HCT116 (cell line): ENCODE measurements around the gene ANKRD29. TPM values are rescaled to one million over a fixed set of nuclear protein-coding genes. Genes with fewer than 3 reads are reported as not detected.

Experiments used
- ATAC-seq: fragments of 200-7000 bp; cut with Tn5 transposase; 2 replicates; pipeline ENCODE4 v1.9.1; 2020; ENCODE audit warnings: mild to moderate bottlenecking, moderate library complexity
- BruUV-seq: library from RNA; stranded (reverse); fragments of 400-500 nt; replicated peaks from 2 replicates; lab custom pipeline; 2021; lab: Mats Ljungman, UMichigan
- CTCF ChIA-PET: fragments of 300-600 bp; sonication (Branson Sonifier 250); formaldehyde crosslinking; loops from one replicate; lab custom pipeline; 2021; ENCODE audit warnings: antibody characterized with exemption; lab: Charles Lee
- POLR2A ChIA-PET: fragments of 300-600, 350-600 bp; sonication (Branson Sonifier 250); formaldehyde crosslinking; loops from one replicate; lab custom pipeline; 2021; ENCODE audit warnings: antibody characterized with exemption; lab: Charles Lee
- RAD21 ChIA-PET, 2 experiments: fragments of 300-600 bp; sonication (Branson Sonifier 250); formaldehyde crosslinking; loops; one replicate each; lab custom pipeline; 2023; ENCODE audit warnings: low total read pairs in 2 of 2; ENCODE audit not compliant: uncharacterized antibody in 2 of 2, unreplicated experiment in 2 of 2, low non-redundant PET in 1 of 2; lab: Charles Lee
- DNase-seq: peaks from one replicate; pipeline ENCODE4 v3.0.0-alpha.2; 2010; ENCODE audit warnings: low read depth, low spot score
- H2AFZ ChIP-seq: fragments of 200-600 bp; shearing (Covaris generic), sonication (generic); 2 replicates; pipeline ENCODE4 v1.6.1; 2017; ENCODE audit warnings: low read depth, mixed run types, mixed read lengths, antibody characterized with exemption, low read length; ENCODE audit not compliant: poor library complexity, severe bottlenecking
- H3K27ac ChIP-seq: 2 replicates; pipeline ENCODE4 v1.5.1; 2012; ENCODE audit warnings: low read depth, low read length
- H3K27me3 ChIP-seq: fragments of 200-600 bp; sonication (generic); 2 replicates; pipeline ENCODE4 v1.6.1; 2016; ENCODE audit warnings: mixed run types, low read length, mixed read lengths; ENCODE audit not compliant: insufficient read depth
- H3K36me3 ChIP-seq, 2 experiments: fragments of 200-500 bp in 1 of 2; fragments of 200-600 bp in 1 of 2; sonication (Bioruptor generic) in 1 of 2; sonication (generic) in 1 of 2; 2 replicates each; pipeline versions ENCODE4 v1.5.1 to v1.6.1; 2014 to 2016; ENCODE audit warnings: low read length in 2 of 2, inconsistent platforms in 1 of 2, mixed read lengths in 1 of 2, mixed run types in 1 of 2; ENCODE audit not compliant: insufficient read depth in 2 of 2, control insufficient read depth in 1 of 2
- H3K4me1 ChIP-seq, 2 experiments: fragments of 200-600 bp in 1 of 2; sonication (generic) in 1 of 2; 2 replicates each; pipeline versions ENCODE4 v1.5.1 to v1.6.1; 2012 to 2017; ENCODE audit warnings: low read length in 2 of 2, inconsistent platforms in 1 of 2, mild to moderate bottlenecking in 1 of 2, mixed read lengths in 1 of 2, mixed run types in 1 of 2, moderate library complexity in 1 of 2; ENCODE audit not compliant: insufficient read depth in 2 of 2, control insufficient read depth in 1 of 2
- H3K4me2 ChIP-seq: fragments of 200-600 bp; sonication (generic); 2 replicates; pipeline ENCODE4 v1.6.1; 2017; ENCODE audit warnings: mixed run types, low read length, mixed read lengths
- H3K4me3 ChIP-seq, 2 experiments: fragments of 200-600 bp in 1 of 2; sonication (generic) in 1 of 2; replicated peaks in 1 of 2; 2 replicates each; pipeline ENCODE4 v1.5.1; 2011 to 2016; ENCODE audit warnings: low read length in 2 of 2, control low read depth in 1 of 2, low read depth in 1 of 2, mild to moderate bottlenecking in 1 of 2, mixed read lengths in 1 of 2, mixed run types in 1 of 2
- H3K79me2 ChIP-seq: fragments of 200-600 bp; sonication (generic); 2 replicates; pipeline ENCODE4 v1.6.1; 2017; ENCODE audit warnings: mild to moderate bottlenecking, mixed run types, low read length, moderate library complexity, mixed read lengths; ENCODE audit not compliant: insufficient read depth
- H3K9ac ChIP-seq: fragments of 200-600 bp; sonication (generic); 2 replicates; pipeline ENCODE4 v1.6.1; 2016; ENCODE audit warnings: low read length, mixed read lengths
- H3K9me2 ChIP-seq: fragments of 200-600 bp; sonication (generic), shearing (Covaris generic); 2 replicates; pipeline ENCODE4 v1.6.1; 2017; ENCODE audit warnings: mixed run types, mild to moderate bottlenecking, moderate library complexity; ENCODE audit not compliant: insufficient read depth
- H3K9me3 ChIP-seq, 2 experiments: fragments of 200-500 bp in 1 of 2; fragments of 200-600 bp in 1 of 2; sonication (Bioruptor generic) in 1 of 2; sonication (generic) in 1 of 2; 2 replicates each; pipeline ENCODE4 v1.6.1; 2014 to 2017; ENCODE audit warnings: low read length in 2 of 2, mixed read lengths in 2 of 2, inconsistent platforms in 1 of 2, low read depth in 1 of 2, mild to moderate bottlenecking in 1 of 2, mixed run types in 1 of 2, moderate library complexity in 1 of 2; ENCODE audit not compliant: control insufficient read depth in 1 of 2, insufficient read depth in 1 of 2
- H4K20me1 ChIP-seq: fragments of 200-600 bp; sonication (generic), shearing (Covaris generic); 2 replicates; pipeline ENCODE4 v1.6.1; 2017; ENCODE audit warnings: mixed run types, mild to moderate bottlenecking, moderate library complexity; ENCODE audit not compliant: insufficient read depth
- CBX3 ChIP-seq: IDR thresholded peaks from 2 replicates; pipeline ENCODE4 v1.6.1; 2012; ENCODE audit warnings: low read depth
- CEBPB ChIP-seq: IDR thresholded peaks from 2 replicates; pipeline ENCODE4 v1.6.1; 2012; ENCODE audit warnings: low read depth
- EGR1 ChIP-seq: IDR thresholded peaks from 2 replicates; pipeline ENCODE4 v1.6.1; 2012; ENCODE audit warnings: low read depth
- ELF1 ChIP-seq: IDR thresholded peaks from 2 replicates; pipeline ENCODE4 v1.6.1; 2012; ENCODE audit warnings: low read depth, borderline replicate concordance
- EZH2 ChIP-seq: fragments of 200-600 bp; sonication (generic); IDR thresholded peaks from 2 replicates; pipeline ENCODE4 v1.6.1; 2017; ENCODE audit warnings: antibody characterized with exemption, mixed run types
- EZH2phosphoT487 ChIP-seq: fragments of 200-600 bp; IDR thresholded peaks from 2 replicates; pipeline ENCODE4 v1.6.1; 2018; ENCODE audit warnings: antibody characterized with exemption, borderline replicate concordance
- FOSL1 ChIP-seq: IDR thresholded peaks from 2 replicates; pipeline ENCODE4 v1.6.1; 2012; ENCODE audit warnings: low read depth
- JUND ChIP-seq: IDR thresholded peaks from 2 replicates; pipeline ENCODE4 v1.6.1; 2012
- MAX ChIP-seq: IDR thresholded peaks from 2 replicates; pipeline ENCODE4 v1.6.1; 2012
- POLR2A ChIP-seq: IDR thresholded peaks from 2 replicates; pipeline ENCODE4 v1.7.0; 2011; ENCODE audit warnings: borderline replicate concordance; ENCODE audit not compliant: insufficient read depth, insufficient read length; ENCODE audit errors: extremely low read depth
- REST ChIP-seq: IDR thresholded peaks from 2 replicates; pipeline ENCODE4 v1.6.1; 2012; ENCODE audit warnings: low read depth
- TCF7L2 ChIP-seq: IDR thresholded peaks from 2 replicates; pipeline ENCODE4 v1.7.0; 2011; ENCODE audit warnings: borderline replicate concordance, inconsistent platforms; ENCODE audit not compliant: insufficient read depth, insufficient read length; ENCODE audit errors: extremely low read depth
- ZNF274 ChIP-seq: fragments of 200-500 bp; sonication (Bioruptor generic); IDR thresholded peaks from 2 replicates; pipeline ENCODE4 v1.6.1; 2014; ENCODE audit warnings: mild to moderate bottlenecking, low read depth, low read length, inconsistent platforms
- intact Hi-C: fragments of 100-400 bp; cut with micrococcal nuclease; formaldehyde crosslinking; loops from 2 replicates; pipeline ENCODE4 v1.10.0; 2022
- total RNA-seq: library from RNA; stranded (reverse); gene quantifications from one replicate; pipeline ENCODE4 v1.2.1, GENCODE V29; 2021; ENCODE audit not compliant: unreplicated experiment
- TF ChIP-seq, protein P1 (sequence below): IDR thresholded peaks from 2 replicates; pipeline ENCODE4 v1.6.1; 2011; ENCODE audit warnings: mild to moderate bottlenecking, low read length, moderate library complexity; ENCODE audit not compliant: insufficient replicate concordance; ENCODE audit errors: extremely low read depth

The ANKRD29 gene
- total RNA-seq, 1 experiment from 2014 or later: 8.8 TPM

DNA sequence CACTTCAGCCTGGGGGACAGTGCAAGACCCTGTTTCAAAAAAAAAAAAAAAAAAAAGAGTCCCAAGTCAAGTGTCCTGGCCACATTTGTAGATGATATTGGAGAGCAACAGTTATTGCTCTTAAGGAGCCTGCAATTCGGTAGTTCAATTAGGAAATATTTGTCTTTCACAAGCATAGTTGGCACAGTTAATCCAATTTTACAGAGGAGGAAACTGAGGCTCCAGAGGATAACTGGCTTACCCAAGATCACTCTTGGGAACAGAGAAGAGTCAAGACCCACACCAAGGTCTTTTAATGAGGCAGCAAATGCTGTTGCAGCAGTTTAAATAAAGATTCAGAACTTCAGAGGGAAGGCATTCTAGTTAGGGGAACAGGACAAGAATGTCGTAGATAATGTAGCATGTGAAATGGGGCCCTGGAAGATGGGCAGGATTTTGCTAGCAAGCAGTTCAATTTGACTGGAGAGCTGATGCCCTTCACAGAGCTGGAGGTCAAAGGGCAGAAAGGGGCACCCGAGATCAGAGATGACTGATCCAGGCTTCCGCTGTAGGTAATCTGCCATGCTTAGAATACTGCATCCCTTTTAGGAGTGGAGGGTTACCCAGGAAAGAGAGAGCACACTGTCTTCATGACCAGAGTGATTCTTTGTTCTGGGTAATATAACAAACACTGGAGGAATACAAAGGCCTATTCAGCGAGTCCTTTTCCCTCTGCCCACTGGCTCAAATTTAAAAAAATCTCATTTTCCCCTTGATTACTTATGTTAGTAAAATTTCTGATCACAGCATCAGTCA lies 79.4 kb downstream of the ANKRD29 start:
- CTCF ChIA-PET: no interaction called here
- no peaks in the 10 kb centered on the region for H3K9me2 ChIP-seq
- no peak overlapping the region for H2AFZ ChIP-seq
- POLR2A ChIA-PET: no interaction called here
- H3K79me2 ChIP-seq: peaks cover 72% of the 10 kb centered on the region
- no TSS peak for BruUV-seq
- H3K4me1 ChIP-seq: peaks cover 5 to 22% of the 10 kb centered on the region in 2 experiments
- RAD21 ChIA-PET: interaction anchor here in 1 of 2 experiments (0.9 kb wide), 1 partner anchor 120 kb away, joined by 3 read pairs; no protein-coding TSS in a partner anchor
- H3K27ac ChIP-seq: no peak overlapping the region
- intact Hi-C loops: no loop called here
- peaks cover 0 to 6% of the 10 kb centered on the region in 2 experiments; a peak in 1 of 4 replicates for H3K36me3 ChIP-seq
- no peak for ATAC-seq
- no peaks in the 10 kb centered on the region for H3K27me3 ChIP-seq
- no peaks in the 10 kb centered on the region for H4K20me1 ChIP-seq
- no peak overlapping the region for H3K9ac ChIP-seq
- DNase-seq: no peak
- no peaks in the 10 kb centered on the region for H3K9me3 ChIP-seq
- no peak for TF ChIP-seq FOSL1
- no peak for TF ChIP-seq TCF7L2
- no peak for TF ChIP-seq JUND
- TF ChIP-seq, protein P1, sequence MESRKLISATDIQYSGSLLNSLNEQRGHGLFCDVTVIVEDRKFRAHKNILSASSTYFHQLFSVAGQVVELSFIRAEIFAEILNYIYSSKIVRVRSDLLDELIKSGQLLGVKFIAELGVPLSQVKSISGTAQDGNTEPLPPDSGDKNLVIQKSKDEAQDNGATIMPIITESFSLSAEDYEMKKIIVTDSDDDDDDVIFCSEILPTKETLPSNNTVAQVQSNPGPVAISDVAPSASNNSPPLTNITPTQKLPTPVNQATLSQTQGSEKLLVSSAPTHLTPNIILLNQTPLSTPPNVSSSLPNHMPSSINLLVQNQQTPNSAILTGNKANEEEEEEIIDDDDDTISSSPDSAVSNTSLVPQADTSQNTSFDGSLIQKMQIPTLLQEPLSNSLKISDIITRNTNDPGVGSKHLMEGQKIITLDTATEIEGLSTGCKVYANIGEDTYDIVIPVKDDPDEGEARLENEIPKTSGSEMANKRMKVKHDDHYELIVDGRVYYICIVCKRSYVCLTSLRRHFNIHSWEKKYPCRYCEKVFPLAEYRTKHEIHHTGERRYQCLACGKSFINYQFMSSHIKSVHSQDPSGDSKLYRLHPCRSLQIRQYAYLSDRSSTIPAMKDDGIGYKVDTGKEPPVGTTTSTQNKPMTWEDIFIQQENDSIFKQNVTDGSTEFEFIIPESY: no peak
- no peak for TF ChIP-seq POLR2A
- no peak for TF ChIP-seq CBX3
- TF ChIP-seq EGR1: no peak
- no peak for TF ChIP-seq CEBPB
- no peak for TF ChIP-seq EZH2
- no peak for TF ChIP-seq MAX
- no peak for TF ChIP-seq EZH2phosphoT487
- TF ChIP-seq REST: no peak
- TF ChIP-seq ELF1: no peak
- TF ChIP-seq ZNF274: no peak
- H3K4me2 ChIP-seq: no peak overlapping the region
- no peak overlapping the region for H3K4me3 ChIP-seq
